Esophagus squamous epithelium (tissue), 4 donors: Measurements from ENCODE around the gene PIP4K2C.

Source experiments
- POLR2A ChIP-seq, 4 donors: fragments of 450-650 bp; IDR thresholded peaks; one replicate each; pipeline ENCODE4 v1.6.1; 2017; ENCODE audit warnings: antibody characterized with exemption in 4 of 4, mild to moderate bottlenecking in 4 of 4, moderate library complexity in 3 of 4
- TF ChIP-seq, protein P1 (sequence below), 6 experiments: fragments of 450-650 bp in 4 of 6; fragments of 200-600 bp in 2 of 6; sonication (generic) in 2 of 6; IDR thresholded peaks; one replicate each; pipeline ENCODE4 v1.5.1; 2016 to 2019; ENCODE audit warnings: antibody characterized with exemption in 6 of 6, mild to moderate bottlenecking in 4 of 6, moderate library complexity in 4 of 6

- TF ChIP-seq, protein P1, sequence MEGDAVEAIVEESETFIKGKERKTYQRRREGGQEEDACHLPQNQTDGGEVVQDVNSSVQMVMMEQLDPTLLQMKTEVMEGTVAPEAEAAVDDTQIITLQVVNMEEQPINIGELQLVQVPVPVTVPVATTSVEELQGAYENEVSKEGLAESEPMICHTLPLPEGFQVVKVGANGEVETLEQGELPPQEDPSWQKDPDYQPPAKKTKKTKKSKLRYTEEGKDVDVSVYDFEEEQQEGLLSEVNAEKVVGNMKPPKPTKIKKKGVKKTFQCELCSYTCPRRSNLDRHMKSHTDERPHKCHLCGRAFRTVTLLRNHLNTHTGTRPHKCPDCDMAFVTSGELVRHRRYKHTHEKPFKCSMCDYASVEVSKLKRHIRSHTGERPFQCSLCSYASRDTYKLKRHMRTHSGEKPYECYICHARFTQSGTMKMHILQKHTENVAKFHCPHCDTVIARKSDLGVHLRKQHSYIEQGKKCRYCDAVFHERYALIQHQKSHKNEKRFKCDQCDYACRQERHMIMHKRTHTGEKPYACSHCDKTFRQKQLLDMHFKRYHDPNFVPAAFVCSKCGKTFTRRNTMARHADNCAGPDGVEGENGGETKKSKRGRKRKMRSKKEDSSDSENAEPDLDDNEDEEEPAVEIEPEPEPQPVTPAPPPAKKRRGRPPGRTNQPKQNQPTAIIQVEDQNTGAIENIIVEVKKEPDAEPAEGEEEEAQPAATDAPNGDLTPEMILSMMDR (IDR thresholded peaks at IDR 0.05): no peak
- TF ChIP-seq POLR2A (IDR thresholded peaks at IDR 0.05): no peak
Measured at GRCh38 chr12:57552306-57552651, 38.7 kb upstream of the PIP4K2C start.
